Embryonic facial prominence (tissue), 1 donor: ENCODE results near the gene PABPN1L.
"Not testable (repeated sequence)": the region's sequence is repeated elsewhere in the genome, so short reads cannot be mapped to it uniquely, and the experiment has no call there.

Source experiments
- DNase-seq: peaks from one replicate; pipeline ENCODE4 v3.0.0-alpha.2; 2016; ENCODE audit errors: extremely low spot score

PABPN1L gene

GRCh38 chr16:88830783-88831182 lies 35.7 kb downstream of the PABPN1L start:
- DNase-seq: no peak

GRCh38 chr16:88830258-88830657 lies 36.2 kb downstream of the PABPN1L start:
- no peak for DNase-seq

- DNase-seq: no peak
Observed at GRCh38 chr16:88828711-88829110, 37.7 kb downstream of the PABPN1L start.

- no peak for DNase-seq
Observed at GRCh38 chr16:88827727-88828126, 38.7 kb downstream of the PABPN1L start.

GRCh38 chr16:88826070-88826840 lies 40.2 kb downstream of the PABPN1L start:
- DNase-seq: no peak

- DNase-seq: no peak
Observed at GRCh38 chr16:88825146-88825545, 41.3 kb downstream of the PABPN1L start.

- DNase-seq: no peak
Observed at GRCh38 chr16:88824256-88825077, 42.0 kb downstream of the PABPN1L start.

GRCh38 chr16:88823646-88824045 lies 42.8 kb downstream of the PABPN1L start:
- not testable (repeated sequence) for DNase-seq

- no peak for DNase-seq
Observed at GRCh38 chr16:88822281-88823040, 44.0 kb downstream of the PABPN1L start.

GRCh38 chr16:88821168-88821850 lies 45.2 kb downstream of the PABPN1L start:
- no peak for DNase-seq

GRCh38 chr16:88820385-88821025 lies 46.0 kb downstream of the PABPN1L start:
- DNase-seq: no peak

- DNase-seq: no peak
Observed at GRCh38 chr16:88819126-88819525, 47.3 kb downstream of the PABPN1L start.

GRCh38 chr16:88818575-88818874 lies 47.9 kb downstream of the PABPN1L start:
- DNase-seq: no peak

- DNase-seq: no peak
Observed at GRCh38 chr16:88817785-88818574, 48.5 kb downstream of the PABPN1L start.

- DNase-seq: no peak
Observed at GRCh38 chr16:88816736-88817535, 49.5 kb downstream of the PABPN1L start.

GRCh38 chr16:88815901-88816589 lies 50.4 kb downstream of the PABPN1L start:
- no peak for DNase-seq

- no peak for DNase-seq
Observed at GRCh38 chr16:88815227-88815626, 51.2 kb downstream of the PABPN1L start.

GRCh38 chr16:88814144-88814502 lies 52.3 kb downstream of the PABPN1L start:
- DNase-seq: no peak
